ENCODE results near the gene GNB5. TPM values are rescaled to one million over a fixed set of nuclear protein-coding genes. Genes with fewer than 3 reads are reported as not detected.

The GNB5 gene
- total and polyA plus RNA-seq, 2 experiments from 2014 or later = 21.3 to 21.6 TPM

DNA sequence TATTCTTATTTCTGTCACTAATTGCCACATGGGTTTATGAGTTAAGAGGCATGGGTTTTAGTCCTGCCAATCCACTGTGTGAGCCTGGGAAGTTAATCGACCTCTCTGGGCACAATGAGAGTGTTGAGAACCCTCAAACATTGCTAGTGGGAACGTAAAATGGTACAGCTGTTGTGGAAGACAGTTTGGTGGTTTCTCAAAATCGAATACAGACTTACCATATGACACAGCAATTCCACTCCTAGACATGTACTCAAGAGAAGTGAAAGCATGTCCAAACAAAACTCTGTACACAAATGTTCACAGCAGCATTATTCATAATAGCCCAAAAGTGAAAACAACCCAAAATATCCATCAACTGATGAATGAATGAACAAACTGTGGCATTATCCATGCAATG, 5.7 kb upstream of the GNB5 start:
- no peaks in the 10 kb centered on the region for H3K27me3 ChIP-seq

DNA sequence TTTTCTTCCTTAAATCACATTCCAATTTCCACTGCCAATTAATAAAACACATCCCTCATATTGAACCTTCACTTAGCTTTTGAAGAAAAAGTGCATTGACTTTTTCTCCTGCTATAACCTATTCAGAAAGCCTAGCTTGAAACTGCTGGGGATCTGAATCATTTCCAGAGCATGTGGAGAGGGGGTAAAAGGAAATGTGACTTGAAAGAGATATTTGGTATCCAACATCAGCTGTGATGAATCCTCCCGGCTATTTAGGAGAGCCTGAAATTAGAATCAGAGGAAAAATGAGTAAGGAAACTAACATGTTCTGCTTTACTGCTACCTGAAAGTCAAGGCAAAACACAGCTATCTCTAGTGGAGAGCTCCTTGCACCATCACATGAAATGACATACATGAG, 2.6 kb upstream of the GNB5 start:
- Histone ChIP-seq H3K36me3 (replicated peaks; ENCODE audit: insufficient read depth, low read depth) (no peaks in the 10 kb centered on the region), H3K4me1 (ENCODE audit: insufficient read depth) (no peaks in the 10 kb centered on the region), H3K9me2 (replicated peaks; ENCODE audit: insufficient read depth) (no peaks in the 10 kb centered on the region), H4K20me1 (ENCODE audit: insufficient read depth, poor library complexity, severe bottlenecking) (no peaks in the 10 kb centered on the region), H3K27me3 (no peaks in the 10 kb centered on the region), H2AFZ (no peak overlapping the region), H3K4me2 (no peak overlapping the region), H3K4me3 (no peak overlapping the region), H3K27ac (no peak overlapping the region), H3K79me2 (no peaks in the 10 kb centered on the region), H3K9me3 (ENCODE audit: low read depth) (no peaks in the 10 kb centered on the region)
- WGBS (ENCODE audit: low lambda C conversion rate, missing lambda C conversion rate) = 76% methylated on average over 1 of the region's 1 CpG
- no peak for DNase-seq (ENCODE audit: low spot score)
- TF ChIP-seq EZH2 (IDR thresholded peaks at IDR 0.05; ENCODE audit: borderline replicate concordance) = no peak
- TF ChIP-seq EZH2phosphoT487 (IDR thresholded peaks at IDR 0.05; ENCODE audit: low read depth, severe bottlenecking, unreplicated experiment) = no peak
- TF ChIP-seq, protein P1, sequence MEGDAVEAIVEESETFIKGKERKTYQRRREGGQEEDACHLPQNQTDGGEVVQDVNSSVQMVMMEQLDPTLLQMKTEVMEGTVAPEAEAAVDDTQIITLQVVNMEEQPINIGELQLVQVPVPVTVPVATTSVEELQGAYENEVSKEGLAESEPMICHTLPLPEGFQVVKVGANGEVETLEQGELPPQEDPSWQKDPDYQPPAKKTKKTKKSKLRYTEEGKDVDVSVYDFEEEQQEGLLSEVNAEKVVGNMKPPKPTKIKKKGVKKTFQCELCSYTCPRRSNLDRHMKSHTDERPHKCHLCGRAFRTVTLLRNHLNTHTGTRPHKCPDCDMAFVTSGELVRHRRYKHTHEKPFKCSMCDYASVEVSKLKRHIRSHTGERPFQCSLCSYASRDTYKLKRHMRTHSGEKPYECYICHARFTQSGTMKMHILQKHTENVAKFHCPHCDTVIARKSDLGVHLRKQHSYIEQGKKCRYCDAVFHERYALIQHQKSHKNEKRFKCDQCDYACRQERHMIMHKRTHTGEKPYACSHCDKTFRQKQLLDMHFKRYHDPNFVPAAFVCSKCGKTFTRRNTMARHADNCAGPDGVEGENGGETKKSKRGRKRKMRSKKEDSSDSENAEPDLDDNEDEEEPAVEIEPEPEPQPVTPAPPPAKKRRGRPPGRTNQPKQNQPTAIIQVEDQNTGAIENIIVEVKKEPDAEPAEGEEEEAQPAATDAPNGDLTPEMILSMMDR (IDR thresholded peaks at IDR 0.05; ENCODE audit: poor library complexity) = no peak

More for the DNA sequence above, 5.7 kb upstream of the GNB5 start:
- Histone ChIP-seq H3K27ac (no peak overlapping the region), H3K4me3 (no peak overlapping the region), H3K9me2 (replicated peaks; ENCODE audit: insufficient read depth) (no peaks in the 10 kb centered on the region), H3K9me3 (ENCODE audit: low read depth) (no peaks in the 10 kb centered on the region), H3K4me1 (ENCODE audit: insufficient read depth) (no peaks in the 10 kb centered on the region), H3K36me3 (replicated peaks; ENCODE audit: insufficient read depth, low read depth) (no peaks in the 10 kb centered on the region), H4K20me1 (ENCODE audit: insufficient read depth, poor library complexity, severe bottlenecking) (no peaks in the 10 kb centered on the region), H2AFZ (no peak overlapping the region), H3K79me2 (no peaks in the 10 kb centered on the region), H3K4me2 (no peak overlapping the region)
- DNase-seq (ENCODE audit: low spot score) = no peak
- TF ChIP-seq, protein P1 (IDR thresholded peaks at IDR 0.05; ENCODE audit: poor library complexity) = no peak
- TF ChIP-seq EZH2phosphoT487 (IDR thresholded peaks at IDR 0.05; ENCODE audit: low read depth, severe bottlenecking, unreplicated experiment) = no peak
- TF ChIP-seq EZH2 (IDR thresholded peaks at IDR 0.05; ENCODE audit: borderline replicate concordance) = no peak
- WGBS (ENCODE audit: low lambda C conversion rate, missing lambda C conversion rate) = 88% methylated on average over 3 of the region's 3 CpGs

DNA sequence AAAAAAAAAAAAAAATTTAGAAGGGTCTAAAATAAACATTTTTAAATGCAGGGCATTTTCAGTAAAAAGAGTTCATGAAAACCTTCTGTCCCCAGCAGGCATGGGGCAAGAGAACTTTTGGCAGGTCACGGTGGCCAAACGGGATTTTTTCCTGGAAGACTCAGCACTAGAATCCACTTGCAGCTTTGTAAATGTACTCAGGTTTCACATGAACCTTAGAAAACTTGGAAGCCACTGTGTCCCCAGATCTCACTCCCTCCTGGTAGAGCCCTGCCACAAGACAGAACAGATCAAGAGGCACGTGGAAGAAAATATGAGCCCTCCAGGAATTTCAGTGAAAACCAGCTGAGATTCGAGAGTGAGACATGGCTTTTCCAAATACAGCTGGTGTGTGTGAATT, 2.1 kb upstream of the GNB5 start:
- H3K4me1 ChIP-seq (ENCODE audit: insufficient read depth) = no peaks in the 10 kb centered on the region
- H3K27me3 ChIP-seq = no peaks in the 10 kb centered on the region
- H3K4me2 ChIP-seq = no peak overlapping the region
- DNase-seq (ENCODE audit: low spot score) = no peak
- H2AFZ ChIP-seq = no peak overlapping the region
- H3K4me3 ChIP-seq = no peak overlapping the region
- H3K9me2 ChIP-seq (replicated peaks; ENCODE audit: insufficient read depth) = no peaks in the 10 kb centered on the region
- TF ChIP-seq, protein P1 (IDR thresholded peaks at IDR 0.05; ENCODE audit: poor library complexity) = no peak
- TF ChIP-seq EZH2phosphoT487 (IDR thresholded peaks at IDR 0.05; ENCODE audit: low read depth, severe bottlenecking, unreplicated experiment) = no peak
- no peak for TF ChIP-seq EZH2 (IDR thresholded peaks at IDR 0.05; ENCODE audit: borderline replicate concordance)
- no peak overlapping the region for H3K27ac ChIP-seq
- WGBS (ENCODE audit: low lambda C conversion rate, missing lambda C conversion rate) = 78% methylated on average over 4 of the region's 4 CpGs
- no peaks in the 10 kb centered on the region for H4K20me1 ChIP-seq (ENCODE audit: insufficient read depth, poor library complexity, severe bottlenecking)
- no peaks in the 10 kb centered on the region for H3K36me3 ChIP-seq (replicated peaks; ENCODE audit: insufficient read depth, low read depth)
- H3K79me2 ChIP-seq = no peaks in the 10 kb centered on the region
- H3K9me3 ChIP-seq (ENCODE audit: low read depth) = no peaks in the 10 kb centered on the region

Measured in hepatocyte (in vitro differentiated cells).